Sigmoid colon (tissue), 4 donors: ENCODE measurements around the gene CEP70.

Source experiments
- POLR2AphosphoS5 ChIP-seq, 4 donors: sonication (generic); formaldehyde crosslinking; IDR thresholded peaks; one replicate each; pipeline ENCODE4 v1.6.1; 2017; ENCODE audit warnings: antibody characterized with exemption in 4 of 4
- TF ChIP-seq, protein P1 (sequence below), 4 experiments: fragments of 450-650 bp in 3 of 4; fragments of 200-600 bp in 1 of 4; IDR thresholded peaks; one replicate each; pipeline ENCODE4 v1.5.1; 2016 to 2019; ENCODE audit warnings: antibody characterized with exemption in 4 of 4, mild to moderate bottlenecking in 3 of 4, moderate library complexity in 2 of 4

DNA sequence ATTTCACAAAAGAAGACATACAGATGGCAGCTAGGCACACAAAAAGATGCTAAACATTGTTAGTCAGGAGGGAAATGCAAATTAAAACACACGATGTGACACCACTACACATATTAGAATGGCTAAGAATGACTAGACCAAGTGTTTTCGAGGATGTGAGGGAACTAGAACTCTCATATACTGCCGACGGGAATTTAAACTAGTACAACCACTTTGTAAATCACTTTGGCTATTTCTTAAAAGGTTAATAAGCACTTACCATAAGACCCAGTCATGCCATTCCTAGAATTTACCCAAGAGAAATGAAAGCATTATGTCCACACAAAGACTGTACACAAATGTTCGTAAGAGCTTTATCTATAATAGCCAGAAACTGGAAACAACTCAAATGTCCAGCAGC is 5.6 kb downstream of the CEP70 start:
- TF ChIP-seq, protein P1, sequence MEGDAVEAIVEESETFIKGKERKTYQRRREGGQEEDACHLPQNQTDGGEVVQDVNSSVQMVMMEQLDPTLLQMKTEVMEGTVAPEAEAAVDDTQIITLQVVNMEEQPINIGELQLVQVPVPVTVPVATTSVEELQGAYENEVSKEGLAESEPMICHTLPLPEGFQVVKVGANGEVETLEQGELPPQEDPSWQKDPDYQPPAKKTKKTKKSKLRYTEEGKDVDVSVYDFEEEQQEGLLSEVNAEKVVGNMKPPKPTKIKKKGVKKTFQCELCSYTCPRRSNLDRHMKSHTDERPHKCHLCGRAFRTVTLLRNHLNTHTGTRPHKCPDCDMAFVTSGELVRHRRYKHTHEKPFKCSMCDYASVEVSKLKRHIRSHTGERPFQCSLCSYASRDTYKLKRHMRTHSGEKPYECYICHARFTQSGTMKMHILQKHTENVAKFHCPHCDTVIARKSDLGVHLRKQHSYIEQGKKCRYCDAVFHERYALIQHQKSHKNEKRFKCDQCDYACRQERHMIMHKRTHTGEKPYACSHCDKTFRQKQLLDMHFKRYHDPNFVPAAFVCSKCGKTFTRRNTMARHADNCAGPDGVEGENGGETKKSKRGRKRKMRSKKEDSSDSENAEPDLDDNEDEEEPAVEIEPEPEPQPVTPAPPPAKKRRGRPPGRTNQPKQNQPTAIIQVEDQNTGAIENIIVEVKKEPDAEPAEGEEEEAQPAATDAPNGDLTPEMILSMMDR (IDR thresholded peaks at IDR 0.05): no peak
- no peak for TF ChIP-seq POLR2AphosphoS5 (IDR thresholded peaks at IDR 0.05)
